DND-41 (cell line): Measurements from ENCODE around the gene LRP11.

Source experiments
- ATAC-seq: fragments of 200-7000 bp; cut with Tn5 transposase; 3 replicates; pipeline ENCODE4 v1.9.1; 2021; ENCODE audit warnings: low read depth; ENCODE audit not compliant: insufficient read depth
- DNase-seq: peaks from one replicate; pipeline ENCODE4 v3.0.0-alpha.2; 2020
- H2AFZ ChIP-seq: 2 replicates; pipeline ENCODE4 v1.6.0; 2012; ENCODE audit warnings: low read depth, low read length
- H3K27ac ChIP-seq: 2 replicates; pipeline ENCODE4 v1.5.1; 2012; ENCODE audit warnings: low read length, inconsistent platforms
- H3K27me3 ChIP-seq: fragments of 200-600 bp; sonication (generic); 2 replicates; pipeline ENCODE4 v1.6.0; 2012; ENCODE audit warnings: low read length, mild to moderate bottlenecking, inconsistent platforms; ENCODE audit not compliant: insufficient read depth, poor library complexity
- H3K36me3 ChIP-seq: 2 replicates; pipeline ENCODE4 v1.5.1; 2012; ENCODE audit warnings: low read length, inconsistent platforms; ENCODE audit not compliant: insufficient read depth
- H3K4me1 ChIP-seq: 2 replicates; pipeline ENCODE4 v1.5.1; 2012; ENCODE audit warnings: mild to moderate bottlenecking, low read length; ENCODE audit not compliant: insufficient read depth
- H3K4me2 ChIP-seq: 2 replicates; pipeline ENCODE4 v1.6.0; 2012; ENCODE audit warnings: mild to moderate bottlenecking, moderate library complexity, low read length, inconsistent platforms; ENCODE audit not compliant: insufficient read depth
- H3K4me3 ChIP-seq, 2 experiments: fragments of 200-600 bp in 1 of 2; shearing (Covaris generic) in 1 of 2; 2 replicates each; pipeline ENCODE4 v1.5.1; 2012 to 2016; ENCODE audit warnings: inconsistent platforms in 2 of 2, low read length in 2 of 2, mild to moderate bottlenecking in 2 of 2, low read depth in 1 of 2, moderate library complexity in 1 of 2
- H3K79me2 ChIP-seq: 2 replicates; pipeline ENCODE4 v1.6.0; 2012; ENCODE audit warnings: low read length, inconsistent platforms; ENCODE audit not compliant: insufficient read depth
- H3K9ac ChIP-seq: 2 replicates; pipeline ENCODE4 v1.6.0; 2012; ENCODE audit warnings: low read depth, mild to moderate bottlenecking, inconsistent platforms, low read length, moderate library complexity
- H3K9me3 ChIP-seq: 2 replicates; pipeline ENCODE4 v1.5.1; 2012; ENCODE audit warnings: low read length, moderate library complexity, mild to moderate bottlenecking, inconsistent platforms; ENCODE audit not compliant: insufficient read depth, severe bottlenecking
- H4K20me1 ChIP-seq: 2 replicates; pipeline ENCODE4 v1.6.0; 2012; ENCODE audit warnings: low read length; ENCODE audit not compliant: insufficient read depth
- EZH2 ChIP-seq: IDR thresholded peaks from 3 replicates; pipeline ENCODE4 v1.6.1; 2012; ENCODE audit warnings: borderline replicate concordance, low read depth, mild to moderate bottlenecking, moderate library complexity, low read length, inconsistent platforms; ENCODE audit not compliant: severe bottlenecking
- TF ChIP-seq, protein P1 (sequence below): IDR thresholded peaks from 2 replicates; pipeline ENCODE4 v1.5.1; 2012; ENCODE audit warnings: borderline replicate concordance, low read length, moderate library complexity, mild to moderate bottlenecking; ENCODE audit not compliant: poor library complexity, severe bottlenecking; ENCODE audit errors: extremely low read depth

Gene LRP11

DNA sequence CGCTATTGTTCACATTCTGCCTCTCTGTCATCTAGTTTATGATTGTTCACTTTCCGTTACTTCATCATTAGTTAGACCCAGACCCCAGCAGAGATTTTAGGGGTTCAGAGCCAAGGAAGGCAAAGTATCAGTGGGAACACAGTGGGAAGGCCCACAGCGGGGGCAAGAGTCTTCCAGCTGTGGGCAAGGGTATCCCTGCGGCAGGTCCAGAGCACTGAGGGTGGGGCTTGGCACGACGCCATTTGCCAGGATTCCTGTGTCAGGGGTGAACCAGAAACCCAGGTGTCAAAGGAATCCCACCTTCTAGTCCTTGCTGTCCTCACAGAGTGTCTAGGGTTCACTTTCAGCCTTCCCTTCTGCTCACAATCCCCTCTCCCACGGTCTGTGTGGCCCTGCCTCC lies 20.5 kb upstream of the LRP11 start:
- Histone ChIP-seq H3K27me3 (no peaks in the 10 kb centered on the region), H4K20me1 (no peaks in the 10 kb centered on the region), H3K4me1 (no peaks in the 10 kb centered on the region), H3K27ac (no peak overlapping the region), H3K79me2 (no peaks in the 10 kb centered on the region), H3K4me3 (no peak overlapping the region), H3K36me3 (no peaks in the 10 kb centered on the region), H3K4me2 (no peak overlapping the region), H3K9ac (no peak overlapping the region), H2AFZ (no peak overlapping the region), H3K9me3 (no peaks in the 10 kb centered on the region)
- no peak for ATAC-seq
- no peak for TF ChIP-seq EZH2
- TF ChIP-seq, protein P1, sequence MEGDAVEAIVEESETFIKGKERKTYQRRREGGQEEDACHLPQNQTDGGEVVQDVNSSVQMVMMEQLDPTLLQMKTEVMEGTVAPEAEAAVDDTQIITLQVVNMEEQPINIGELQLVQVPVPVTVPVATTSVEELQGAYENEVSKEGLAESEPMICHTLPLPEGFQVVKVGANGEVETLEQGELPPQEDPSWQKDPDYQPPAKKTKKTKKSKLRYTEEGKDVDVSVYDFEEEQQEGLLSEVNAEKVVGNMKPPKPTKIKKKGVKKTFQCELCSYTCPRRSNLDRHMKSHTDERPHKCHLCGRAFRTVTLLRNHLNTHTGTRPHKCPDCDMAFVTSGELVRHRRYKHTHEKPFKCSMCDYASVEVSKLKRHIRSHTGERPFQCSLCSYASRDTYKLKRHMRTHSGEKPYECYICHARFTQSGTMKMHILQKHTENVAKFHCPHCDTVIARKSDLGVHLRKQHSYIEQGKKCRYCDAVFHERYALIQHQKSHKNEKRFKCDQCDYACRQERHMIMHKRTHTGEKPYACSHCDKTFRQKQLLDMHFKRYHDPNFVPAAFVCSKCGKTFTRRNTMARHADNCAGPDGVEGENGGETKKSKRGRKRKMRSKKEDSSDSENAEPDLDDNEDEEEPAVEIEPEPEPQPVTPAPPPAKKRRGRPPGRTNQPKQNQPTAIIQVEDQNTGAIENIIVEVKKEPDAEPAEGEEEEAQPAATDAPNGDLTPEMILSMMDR, result no peak
- no peak for DNase-seq

- no peak overlapping the region for H3K4me2 ChIP-seq
- no peaks in the 10 kb centered on the region for H3K9me3 ChIP-seq
- no peak overlapping the region for H3K27ac ChIP-seq
- H4K20me1 ChIP-seq, result no peaks in the 10 kb centered on the region
- H2AFZ ChIP-seq, result no peak overlapping the region
- no peak overlapping the region for H3K4me3 ChIP-seq
- no peaks in the 10 kb centered on the region for H3K36me3 ChIP-seq
- H3K27me3 ChIP-seq, result no peaks in the 10 kb centered on the region
- ATAC-seq (no peak), DNase-seq (no peak)
- no peak overlapping the region for H3K9ac ChIP-seq
- no peaks in the 10 kb centered on the region for H3K4me1 ChIP-seq
- no peak for TF ChIP-seq EZH2
- TF ChIP-seq, protein P1, result no peak
- no peaks in the 10 kb centered on the region for H3K79me2 ChIP-seq
Observed at GRCh38 chr6:149884215-149884614, 20.1 kb upstream of the LRP11 start.

DNA sequence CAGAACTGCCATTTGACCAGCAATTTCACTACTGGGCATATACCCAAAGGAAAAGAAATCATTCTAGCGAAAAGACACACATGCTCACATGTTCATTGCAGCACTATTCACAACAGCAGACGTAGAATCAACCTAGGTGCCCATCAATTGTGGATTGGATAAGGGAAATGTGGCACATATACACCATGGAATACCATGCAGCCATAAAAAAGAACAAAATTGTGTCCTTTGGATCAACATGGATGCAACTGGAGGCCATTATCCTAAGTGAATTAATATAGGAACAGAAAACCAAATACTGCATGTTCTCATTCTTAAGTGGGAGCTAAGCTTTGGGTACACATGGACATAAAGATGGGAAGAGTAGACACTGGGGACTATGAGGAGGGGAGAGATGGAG lies 17.7 kb upstream of the LRP11 start:
- no peaks in the 10 kb centered on the region for H3K4me1 ChIP-seq
- no peaks in the 10 kb centered on the region for H4K20me1 ChIP-seq
- H3K9ac ChIP-seq, result no peak overlapping the region
- no peak overlapping the region for H2AFZ ChIP-seq
- TF ChIP-seq EZH2, result no peak
- TF ChIP-seq, protein P1, result no peak
- H3K4me2 ChIP-seq, result no peak overlapping the region
- DNase-seq (no peak), ATAC-seq (no peak)
- no peaks in the 10 kb centered on the region for H3K79me2 ChIP-seq
- no peaks in the 10 kb centered on the region for H3K9me3 ChIP-seq
- no peaks in the 10 kb centered on the region for H3K27me3 ChIP-seq
- H3K4me3 ChIP-seq, result no peak overlapping the region
- H3K36me3 ChIP-seq, result no peaks in the 10 kb centered on the region
- H3K27ac ChIP-seq, result no peak overlapping the region

DNA sequence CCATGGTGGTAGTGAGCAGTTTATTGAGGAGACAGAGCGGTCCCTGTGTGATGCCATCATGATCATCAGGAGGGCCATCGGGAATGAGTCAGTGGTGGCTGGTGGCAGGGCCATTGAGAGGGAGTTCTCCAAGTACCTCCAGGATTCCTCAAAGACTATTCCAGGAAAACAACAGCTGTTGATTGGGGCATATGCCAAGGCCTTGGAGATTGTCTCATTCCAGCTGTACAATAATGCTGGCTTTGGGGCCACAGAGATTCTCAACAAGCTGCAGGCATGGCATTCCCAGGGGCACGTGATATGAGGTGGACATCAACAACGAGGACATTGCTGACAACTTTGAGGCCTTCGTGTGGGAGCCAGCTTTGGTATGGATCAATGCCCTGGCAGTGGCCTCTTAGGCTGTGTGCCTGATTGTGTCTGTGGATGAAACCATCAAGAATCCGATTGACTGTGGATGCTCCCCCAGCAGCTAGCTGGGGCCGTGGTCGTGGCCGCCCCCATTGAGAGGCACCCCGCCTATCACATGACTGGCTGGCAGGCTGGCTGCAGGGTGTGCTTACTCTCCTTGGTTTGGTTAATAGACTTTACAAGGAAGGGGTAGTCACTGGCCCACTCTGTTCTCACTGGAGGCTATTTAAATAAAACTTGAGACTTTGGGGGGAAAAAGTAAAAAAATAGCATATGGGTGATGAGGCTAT lies 17.1 kb upstream of the LRP11 start:
- no peaks in the 10 kb centered on the region for H4K20me1 ChIP-seq
- no peak overlapping the region for H3K4me3 ChIP-seq
- TF ChIP-seq EZH2, result no peak
- TF ChIP-seq, protein P1, result no peak
- H3K27me3 ChIP-seq, result no peaks in the 10 kb centered on the region
- DNase-seq (no peak), ATAC-seq (no peak)
- no peak overlapping the region for H3K4me2 ChIP-seq
- H3K36me3 ChIP-seq, result no peaks in the 10 kb centered on the region
- H3K27ac ChIP-seq, result no peak overlapping the region
- H3K4me1 ChIP-seq, result no peaks in the 10 kb centered on the region
- no peak overlapping the region for H2AFZ ChIP-seq
- H3K79me2 ChIP-seq, result no peaks in the 10 kb centered on the region
- H3K9me3 ChIP-seq, result no peaks in the 10 kb centered on the region
- H3K9ac ChIP-seq, result no peak overlapping the region
